HEK293 (cell line): ENCODE results near the gene UBE2V1.

Experiments used
- EGR2 ChIP-seq: fragments of 450-650 bp; formaldehyde crosslinking; IDR thresholded peaks from 2 replicates; pipeline ENCODE4 v1.5.1; 2016; ENCODE audit warnings: low read depth, missing biosample characterization, missing genetic modification characterization
- KLF16 ChIP-seq: fragments of 450-650 bp; formaldehyde crosslinking; IDR thresholded peaks from 2 replicates; pipeline ENCODE4 v1.5.1; 2017; ENCODE audit warnings: missing biosample characterization, missing genetic modification characterization
- MEIS1 ChIP-seq: sonication (generic); formaldehyde crosslinking; IDR thresholded peaks from 2 replicates; pipeline ENCODE4 v1.8.1; 2022; ENCODE audit warnings: missing genetic modification reagents, mild to moderate bottlenecking, borderline replicate concordance
- SP2 ChIP-seq: fragments of 450-650 bp; formaldehyde crosslinking; IDR thresholded peaks from 2 replicates; pipeline ENCODE4 v1.5.1; 2016; ENCODE audit warnings: missing biosample characterization, missing genetic modification characterization
- ZBTB48 ChIP-seq: fragments of 450-650 bp; formaldehyde crosslinking; IDR thresholded peaks from 2 replicates; pipeline ENCODE4 v1.5.1; 2016; ENCODE audit warnings: missing biosample characterization, missing genetic modification characterization
- ZEB2 ChIP-seq: fragments of 450-650 bp; formaldehyde crosslinking; IDR thresholded peaks from 2 replicates; pipeline ENCODE4 v1.5.1; 2016; ENCODE audit warnings: missing biosample characterization, missing genetic modification characterization
- ZNF146 ChIP-seq: fragments of 450-650 bp; formaldehyde crosslinking; IDR thresholded peaks from 2 replicates; pipeline ENCODE4 v1.5.1; 2016; ENCODE audit warnings: missing biosample characterization, missing genetic modification characterization
- ZNF155 ChIP-seq: fragments of 450-650 bp; formaldehyde crosslinking; IDR thresholded peaks from 2 replicates; pipeline ENCODE4 v1.5.1; 2016; ENCODE audit warnings: missing biosample characterization, missing genetic modification characterization
- ZNF169 ChIP-seq: fragments of 450-650 bp; formaldehyde crosslinking; IDR thresholded peaks from 2 replicates; pipeline ENCODE4 v1.5.1; 2016; ENCODE audit warnings: missing biosample characterization, missing genetic modification characterization
- ZNF274 ChIP-seq, 2 experiments: fragments of 200-500 bp in 1 of 2; fragments of 450-650 bp in 1 of 2; sonication (Bioruptor generic) in 1 of 2; formaldehyde crosslinking in 1 of 2; IDR thresholded peaks; 2 replicates each; pipeline versions ENCODE4 v1.5.1 to v1.6.1; 2014 to 2016; ENCODE audit warnings: borderline replicate concordance in 1 of 2, inconsistent platforms in 1 of 2, low read length in 1 of 2, missing biosample characterization in 1 of 2, missing genetic modification characterization in 1 of 2
- ZNF302 ChIP-seq: fragments of 450-650 bp; formaldehyde crosslinking; IDR thresholded peaks from 2 replicates; pipeline ENCODE4 v1.5.1; 2016; ENCODE audit warnings: missing biosample characterization, missing genetic modification characterization, low read depth
- ZNF391 ChIP-seq: fragments of 450-650 bp; formaldehyde crosslinking; IDR thresholded peaks from 2 replicates; pipeline ENCODE4 v1.5.1; 2016; ENCODE audit warnings: low read depth, missing biosample characterization, missing genetic modification characterization, borderline replicate concordance
- ZNF394 ChIP-seq: fragments of 450-650 bp; formaldehyde crosslinking; IDR thresholded peaks from 2 replicates; pipeline ENCODE4 v1.5.1; 2016; ENCODE audit warnings: missing biosample characterization, missing genetic modification characterization, mild to moderate bottlenecking, moderate library complexity, borderline replicate concordance
- ZNF426 ChIP-seq: fragments of 450-650 bp; formaldehyde crosslinking; IDR thresholded peaks from 2 replicates; pipeline ENCODE4 v1.5.1; 2017; ENCODE audit warnings: missing biosample characterization, missing genetic modification characterization, mild to moderate bottlenecking, inconsistent platforms, moderate library complexity
- ZNF433 ChIP-seq: fragments of 450-650 bp; formaldehyde crosslinking; IDR thresholded peaks from 2 replicates; pipeline ENCODE4 v1.5.1; 2016; ENCODE audit warnings: missing biosample characterization, missing genetic modification characterization, low read depth
- ZNF548 ChIP-seq: fragments of 450-650 bp; formaldehyde crosslinking; IDR thresholded peaks from 2 replicates; pipeline ENCODE4 v1.5.1; 2016; ENCODE audit warnings: missing biosample characterization, missing genetic modification characterization
- ZNF610 ChIP-seq: fragments of 450-650 bp; formaldehyde crosslinking; IDR thresholded peaks from 2 replicates; pipeline ENCODE4 v1.5.1; 2016; ENCODE audit warnings: missing biosample characterization, missing genetic modification characterization, borderline replicate concordance
- ZNF658 ChIP-seq: fragments of 450-650 bp; formaldehyde crosslinking; IDR thresholded peaks from 2 replicates; pipeline ENCODE4; 2016; ENCODE audit warnings: missing biosample characterization, missing genetic modification characterization
- ZNF677 ChIP-seq: fragments of 450-650 bp; IDR thresholded peaks from 2 replicates; pipeline ENCODE4 v1.5.0; 2018; ENCODE audit warnings: missing biosample characterization, mild to moderate bottlenecking, missing genetic modification characterization, moderate library complexity
- ZNF76 ChIP-seq: fragments of 450-650 bp; formaldehyde crosslinking; IDR thresholded peaks from 2 replicates; pipeline ENCODE4; 2016; ENCODE audit warnings: low read depth, missing biosample characterization, missing genetic modification characterization, borderline replicate concordance
- ZSCAN16 ChIP-seq: fragments of 450-650 bp; formaldehyde crosslinking; IDR thresholded peaks from 2 replicates; pipeline ENCODE4 v1.5.1; 2016; ENCODE audit warnings: missing biosample characterization, missing genetic modification characterization
- ZSCAN30 ChIP-seq: fragments of 450-650 bp; IDR thresholded peaks from 2 replicates; pipeline ENCODE4 v1.5.1; 2018; ENCODE audit warnings: missing biosample characterization, mild to moderate bottlenecking, missing genetic modification characterization, moderate library complexity
- TF ChIP-seq, protein P1 (sequence below): fragments of 450-650 bp; formaldehyde crosslinking; optimal IDR thresholded peaks from 2 replicates; pipeline ENCODE3; 2016; ENCODE audit warnings: missing biosample characterization, mild to moderate bottlenecking, missing genetic modification characterization
- TF ChIP-seq, protein P2 (sequence below): fragments of 450-650 bp; formaldehyde crosslinking; IDR thresholded peaks from 2 replicates; pipeline ENCODE4 v1.5.1; 2016; ENCODE audit warnings: missing biosample characterization, missing genetic modification characterization
- TF ChIP-seq, protein P3 (sequence below): fragments of 450-650 bp; formaldehyde crosslinking; IDR thresholded peaks from 2 replicates; pipeline ENCODE4 v1.5.1; 2016; ENCODE audit warnings: missing biosample characterization, missing genetic modification characterization
- TF ChIP-seq, protein P4 (sequence below): fragments of 450-650 bp; formaldehyde crosslinking; IDR thresholded peaks from 2 replicates; pipeline ENCODE4 v1.5.1; 2016; ENCODE audit warnings: missing biosample characterization, missing genetic modification characterization
- TF ChIP-seq, protein P5 (sequence below): fragments of 450-650 bp; formaldehyde crosslinking; IDR thresholded peaks from 2 replicates; pipeline ENCODE4 v1.5.1; 2016; ENCODE audit warnings: missing biosample characterization, missing genetic modification characterization
- TF ChIP-seq, protein P6 (sequence below): fragments of 450-650 bp; formaldehyde crosslinking; IDR thresholded peaks from 2 replicates; pipeline ENCODE4 v1.5.1; 2016; ENCODE audit warnings: missing biosample characterization, missing genetic modification characterization

UBE2V1 gene

DNA sequence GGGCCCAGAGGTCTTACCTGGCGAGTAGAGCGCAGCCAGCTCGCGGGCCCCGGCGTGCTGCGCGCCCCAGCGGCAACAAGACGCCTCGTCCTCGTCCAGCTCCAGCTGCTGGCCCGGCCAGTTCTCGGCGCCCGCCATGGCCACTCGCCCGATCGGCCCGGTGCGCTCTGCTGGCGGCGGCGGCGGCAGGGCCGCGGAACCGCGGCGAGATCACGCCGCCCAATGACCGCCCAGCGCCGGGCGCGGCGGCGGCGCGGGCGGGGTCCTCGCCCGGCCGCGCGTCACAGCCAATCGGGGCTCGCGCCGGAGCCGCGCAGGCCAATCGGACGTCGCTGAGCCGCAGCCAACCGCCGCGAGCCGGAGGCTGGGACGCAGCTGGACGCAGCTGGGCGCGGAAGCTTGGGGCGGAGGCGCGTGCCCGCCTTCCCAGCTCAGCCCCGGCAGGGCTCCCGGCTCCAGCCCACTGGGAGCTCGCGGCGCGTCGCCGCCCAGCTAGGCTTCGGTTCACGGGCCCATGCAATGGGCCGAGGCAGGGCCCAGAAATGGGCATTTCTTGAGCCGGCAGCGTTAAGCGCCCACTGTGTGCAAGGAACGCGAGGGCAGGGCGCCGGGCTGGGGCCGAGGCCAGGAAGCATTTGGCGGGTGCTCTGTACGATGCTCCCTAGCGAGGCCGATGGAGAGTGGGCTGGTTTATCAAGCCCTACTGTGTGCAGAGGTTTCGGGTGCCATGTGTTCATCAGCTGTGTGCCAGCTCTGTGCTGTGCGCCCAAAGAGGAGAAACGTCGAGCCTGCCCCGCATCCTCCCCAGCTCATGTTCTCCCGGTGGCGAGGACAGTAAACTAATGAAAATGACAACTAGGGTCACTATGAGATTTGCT is 40.8 kb upstream of the UBE2V1 start, which contains the start of gene PEDS1 (continued):
- TF ChIP-seq, protein P1, sequence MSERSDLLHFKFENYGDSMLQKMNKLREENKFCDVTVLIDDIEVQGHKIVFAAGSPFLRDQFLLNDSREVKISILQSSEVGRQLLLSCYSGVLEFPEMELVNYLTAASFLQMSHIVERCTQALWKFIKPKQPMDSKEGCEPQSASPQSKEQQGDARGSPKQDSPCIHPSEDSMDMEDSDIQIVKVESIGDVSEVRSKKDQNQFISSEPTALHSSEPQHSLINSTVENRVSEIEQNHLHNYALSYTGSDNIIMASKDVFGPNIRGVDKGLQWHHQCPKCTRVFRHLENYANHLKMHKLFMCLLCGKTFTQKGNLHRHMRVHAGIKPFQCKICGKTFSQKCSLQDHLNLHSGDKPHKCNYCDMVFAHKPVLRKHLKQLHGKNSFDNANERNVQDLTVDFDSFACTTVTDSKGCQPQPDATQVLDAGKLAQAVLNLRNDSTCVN (tag by site-specific recombination), result peak; percentile 96
- TF ChIP-seq ZEB2 (tag by site-specific recombination) (peak; percentile 60), ZSCAN30 (peak; percentile 58), ZBTB48 (tag by site-specific recombination) (peak; percentile 85), ZNF433 (tag by site-specific recombination) (no peak), ZNF302 (tag by site-specific recombination) (no peak), ZNF677 (0 out of 2 replicates have a peak, but pooled peaks have one; percentile 13), ZNF658 (tag by site-specific recombination) (no peak), ZNF169 (no peak), ZNF274 (IDR thresholded peaks at IDR 0.05; ENCODE audit: low read length) (no peak), ZNF274 (tag by site-specific recombination; IDR thresholded peaks at IDR 0.05; ENCODE audit: borderline replicate concordance) (no peak), ZNF155 (tag by site-specific recombination) (no peak), ZNF610 (no peak), ZNF394 (tag by site-specific recombination) (peak; percentile 32; the same call in 1 of the 2 replicates), EGR2 (tag by site-specific recombination) (no peak; the same call in 1 of the 2 replicates), ZNF548 (tag by site-specific recombination) (no peak), ZNF426 (no peak), KLF16 (tag by site-specific recombination) (peak; percentile 50; the same call in 1 of the 2 replicates), SP2 (tag by site-specific recombination) (peak; percentile 55), ZNF146 (tag by site-specific recombination) (no peak), ZNF391 (no peak), ZNF76 (tag by site-specific recombination) (0 out of 2 replicates have a peak, but pooled peaks have one; percentile 36), MEIS1 (CRISPR knock-in tag) (no peak), ZSCAN16 (tag by site-specific recombination) (peak; percentile 57; the same call in 1 of the 2 replicates)
- TF ChIP-seq, protein P2, sequence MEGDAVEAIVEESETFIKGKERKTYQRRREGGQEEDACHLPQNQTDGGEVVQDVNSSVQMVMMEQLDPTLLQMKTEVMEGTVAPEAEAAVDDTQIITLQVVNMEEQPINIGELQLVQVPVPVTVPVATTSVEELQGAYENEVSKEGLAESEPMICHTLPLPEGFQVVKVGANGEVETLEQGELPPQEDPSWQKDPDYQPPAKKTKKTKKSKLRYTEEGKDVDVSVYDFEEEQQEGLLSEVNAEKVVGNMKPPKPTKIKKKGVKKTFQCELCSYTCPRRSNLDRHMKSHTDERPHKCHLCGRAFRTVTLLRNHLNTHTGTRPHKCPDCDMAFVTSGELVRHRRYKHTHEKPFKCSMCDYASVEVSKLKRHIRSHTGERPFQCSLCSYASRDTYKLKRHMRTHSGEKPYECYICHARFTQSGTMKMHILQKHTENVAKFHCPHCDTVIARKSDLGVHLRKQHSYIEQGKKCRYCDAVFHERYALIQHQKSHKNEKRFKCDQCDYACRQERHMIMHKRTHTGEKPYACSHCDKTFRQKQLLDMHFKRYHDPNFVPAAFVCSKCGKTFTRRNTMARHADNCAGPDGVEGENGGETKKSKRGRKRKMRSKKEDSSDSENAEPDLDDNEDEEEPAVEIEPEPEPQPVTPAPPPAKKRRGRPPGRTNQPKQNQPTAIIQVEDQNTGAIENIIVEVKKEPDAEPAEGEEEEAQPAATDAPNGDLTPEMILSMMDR (tag by site-specific recombination), result peak; percentile 45; the same call in 1 of the 2 replicates
- TF ChIP-seq, protein P3, sequence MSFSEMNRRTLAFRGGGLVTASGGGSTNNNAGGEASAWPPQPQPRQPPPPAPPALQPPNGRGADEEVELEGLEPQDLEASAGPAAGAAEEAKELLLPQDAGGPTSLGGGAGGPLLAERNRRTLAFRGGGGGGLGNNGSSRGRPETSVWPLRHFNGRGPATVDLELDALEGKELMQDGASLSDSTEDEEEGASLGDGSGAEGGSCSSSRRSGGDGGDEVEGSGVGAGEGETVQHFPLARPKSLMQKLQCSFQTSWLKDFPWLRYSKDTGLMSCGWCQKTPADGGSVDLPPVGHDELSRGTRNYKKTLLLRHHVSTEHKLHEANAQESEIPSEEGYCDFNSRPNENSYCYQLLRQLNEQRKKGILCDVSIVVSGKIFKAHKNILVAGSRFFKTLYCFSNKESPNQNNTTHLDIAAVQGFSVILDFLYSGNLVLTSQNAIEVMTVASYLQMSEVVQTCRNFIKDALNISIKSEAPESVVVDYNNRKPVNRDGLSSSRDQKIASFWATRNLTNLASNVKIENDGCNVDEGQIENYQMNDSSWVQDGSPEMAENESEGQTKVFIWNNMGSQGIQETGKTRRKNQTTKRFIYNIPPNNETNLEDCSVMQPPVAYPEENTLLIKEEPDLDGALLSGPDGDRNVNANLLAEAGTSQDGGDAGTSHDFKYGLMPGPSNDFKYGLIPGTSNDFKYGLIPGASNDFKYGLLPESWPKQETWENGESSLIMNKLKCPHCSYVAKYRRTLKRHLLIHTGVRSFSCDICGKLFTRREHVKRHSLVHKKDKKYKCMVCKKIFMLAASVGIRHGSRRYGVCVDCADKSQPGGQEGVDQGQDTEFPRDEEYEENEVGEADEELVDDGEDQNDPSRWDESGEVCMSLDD, result peak; percentile 73
- TF ChIP-seq, protein P4, sequence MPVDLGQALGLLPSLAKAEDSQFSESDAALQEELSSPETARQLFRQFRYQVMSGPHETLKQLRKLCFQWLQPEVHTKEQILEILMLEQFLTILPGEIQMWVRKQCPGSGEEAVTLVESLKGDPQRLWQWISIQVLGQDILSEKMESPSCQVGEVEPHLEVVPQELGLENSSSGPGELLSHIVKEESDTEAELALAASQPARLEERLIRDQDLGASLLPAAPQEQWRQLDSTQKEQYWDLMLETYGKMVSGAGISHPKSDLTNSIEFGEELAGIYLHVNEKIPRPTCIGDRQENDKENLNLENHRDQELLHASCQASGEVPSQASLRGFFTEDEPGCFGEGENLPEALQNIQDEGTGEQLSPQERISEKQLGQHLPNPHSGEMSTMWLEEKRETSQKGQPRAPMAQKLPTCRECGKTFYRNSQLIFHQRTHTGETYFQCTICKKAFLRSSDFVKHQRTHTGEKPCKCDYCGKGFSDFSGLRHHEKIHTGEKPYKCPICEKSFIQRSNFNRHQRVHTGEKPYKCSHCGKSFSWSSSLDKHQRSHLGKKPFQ (tag by site-specific recombination), result no peak
- TF ChIP-seq, protein P5, sequence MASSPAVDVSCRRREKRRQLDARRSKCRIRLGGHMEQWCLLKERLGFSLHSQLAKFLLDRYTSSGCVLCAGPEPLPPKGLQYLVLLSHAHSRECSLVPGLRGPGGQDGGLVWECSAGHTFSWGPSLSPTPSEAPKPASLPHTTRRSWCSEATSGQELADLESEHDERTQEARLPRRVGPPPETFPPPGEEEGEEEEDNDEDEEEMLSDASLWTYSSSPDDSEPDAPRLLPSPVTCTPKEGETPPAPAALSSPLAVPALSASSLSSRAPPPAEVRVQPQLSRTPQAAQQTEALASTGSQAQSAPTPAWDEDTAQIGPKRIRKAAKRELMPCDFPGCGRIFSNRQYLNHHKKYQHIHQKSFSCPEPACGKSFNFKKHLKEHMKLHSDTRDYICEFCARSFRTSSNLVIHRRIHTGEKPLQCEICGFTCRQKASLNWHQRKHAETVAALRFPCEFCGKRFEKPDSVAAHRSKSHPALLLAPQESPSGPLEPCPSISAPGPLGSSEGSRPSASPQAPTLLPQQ (tag by site-specific recombination), result peak; percentile 65
- TF ChIP-seq, protein P6, sequence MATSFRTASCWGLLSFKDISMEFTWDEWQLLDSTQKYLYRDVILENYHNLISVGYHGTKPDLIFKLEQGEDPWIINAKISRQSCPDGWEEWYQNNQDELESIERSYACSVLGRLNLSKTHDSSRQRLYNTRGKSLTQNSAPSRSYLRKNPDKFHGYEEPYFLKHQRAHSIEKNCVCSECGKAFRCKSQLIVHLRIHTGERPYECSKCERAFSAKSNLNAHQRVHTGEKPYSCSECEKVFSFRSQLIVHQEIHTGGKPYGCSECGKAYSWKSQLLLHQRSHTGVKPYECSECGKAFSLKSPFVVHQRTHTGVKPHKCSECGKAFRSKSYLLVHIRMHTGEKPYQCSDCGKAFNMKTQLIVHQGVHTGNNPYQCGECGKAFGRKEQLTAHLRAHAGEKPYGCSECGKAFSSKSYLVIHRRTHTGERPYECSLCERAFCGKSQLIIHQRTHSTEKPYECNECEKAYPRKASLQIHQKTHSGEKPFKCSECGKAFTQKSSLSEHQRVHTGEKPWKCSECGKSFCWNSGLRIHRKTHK (tag by site-specific recombination), result no peak
